HG02642 (cell line): ENCODE results near the gene EDC4.

Experiments used
- ATAC-seq: cut with Tn5 transposase; IDR thresholded peaks from one replicate; pipeline ENCODE4 v1.9.1; 2021; ENCODE audit warnings: mild to moderate bottlenecking; ENCODE audit not compliant: unreplicated experiment, poor library complexity

EDC4 gene

GRCh38 chr16:67928147-67928546 is 55.3 kb downstream of the EDC4 start:
- ATAC-seq, result no peak

GRCh38 chr16:67928561-67929364 is 55.9 kb downstream of the EDC4 start:
- ATAC-seq, result peak; percentile 53

- ATAC-seq, result no peak
Measured at GRCh38 chr16:67930191-67930590, 57.3 kb downstream of the EDC4 start.

GRCh38 chr16:67930678-67931211 is 57.9 kb downstream of the EDC4 start:
- ATAC-seq, result no peak
